Measurements from ENCODE around the gene YWHAH. TPM values are rescaled to one million over a fixed set of nuclear protein-coding genes. Genes with fewer than 3 reads are reported as not detected.

YWHAH gene
- polyA plus RNA-seq, 1 experiment = 118 TPM

DNA sequence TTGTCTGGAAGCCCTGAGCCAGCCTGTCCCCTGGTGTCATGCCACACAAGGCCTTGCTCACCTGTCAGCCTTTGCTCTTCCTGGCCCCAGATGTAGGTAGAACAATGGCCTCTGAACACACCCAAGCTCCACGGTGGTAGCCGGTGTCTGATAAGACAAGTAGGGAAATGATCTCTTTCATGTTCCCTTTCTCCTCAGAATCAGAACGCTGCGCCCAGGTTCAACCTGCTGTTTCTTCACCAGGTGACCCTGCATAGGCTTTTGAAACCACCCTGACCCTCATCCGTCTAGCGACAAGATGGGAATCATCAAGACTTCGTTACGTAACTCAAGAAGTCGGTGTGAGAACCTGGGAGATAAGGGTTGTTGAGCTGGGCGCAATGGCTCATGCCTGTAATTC lies 28.7 kb upstream of the YWHAH start:
- Histone ChIP-seq H3K9me3 (ENCODE audit: control insufficient read depth, insufficient read depth, low read length) (no peaks in the 10 kb centered on the region), H3K27me3 (ENCODE audit: control insufficient read depth, insufficient read depth, low read length) (peaks cover 2% of the 10 kb centered on the region), H3K27ac (ENCODE audit: low read depth, low read length) (no peak overlapping the region), H3K4me3 (ENCODE audit: low read depth, low read length) (no peak overlapping the region)
- POLR2A ChIA-PET = no interaction called here
- TF ChIP-seq, protein P1, sequence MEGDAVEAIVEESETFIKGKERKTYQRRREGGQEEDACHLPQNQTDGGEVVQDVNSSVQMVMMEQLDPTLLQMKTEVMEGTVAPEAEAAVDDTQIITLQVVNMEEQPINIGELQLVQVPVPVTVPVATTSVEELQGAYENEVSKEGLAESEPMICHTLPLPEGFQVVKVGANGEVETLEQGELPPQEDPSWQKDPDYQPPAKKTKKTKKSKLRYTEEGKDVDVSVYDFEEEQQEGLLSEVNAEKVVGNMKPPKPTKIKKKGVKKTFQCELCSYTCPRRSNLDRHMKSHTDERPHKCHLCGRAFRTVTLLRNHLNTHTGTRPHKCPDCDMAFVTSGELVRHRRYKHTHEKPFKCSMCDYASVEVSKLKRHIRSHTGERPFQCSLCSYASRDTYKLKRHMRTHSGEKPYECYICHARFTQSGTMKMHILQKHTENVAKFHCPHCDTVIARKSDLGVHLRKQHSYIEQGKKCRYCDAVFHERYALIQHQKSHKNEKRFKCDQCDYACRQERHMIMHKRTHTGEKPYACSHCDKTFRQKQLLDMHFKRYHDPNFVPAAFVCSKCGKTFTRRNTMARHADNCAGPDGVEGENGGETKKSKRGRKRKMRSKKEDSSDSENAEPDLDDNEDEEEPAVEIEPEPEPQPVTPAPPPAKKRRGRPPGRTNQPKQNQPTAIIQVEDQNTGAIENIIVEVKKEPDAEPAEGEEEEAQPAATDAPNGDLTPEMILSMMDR (IDR thresholded peaks at IDR 0.05; ENCODE audit: low read depth, low read length) = no peak
- no peak for DNase-seq (ENCODE audit: low read depth, low spot score)
- CTCF ChIA-PET = no interaction called here

DNA sequence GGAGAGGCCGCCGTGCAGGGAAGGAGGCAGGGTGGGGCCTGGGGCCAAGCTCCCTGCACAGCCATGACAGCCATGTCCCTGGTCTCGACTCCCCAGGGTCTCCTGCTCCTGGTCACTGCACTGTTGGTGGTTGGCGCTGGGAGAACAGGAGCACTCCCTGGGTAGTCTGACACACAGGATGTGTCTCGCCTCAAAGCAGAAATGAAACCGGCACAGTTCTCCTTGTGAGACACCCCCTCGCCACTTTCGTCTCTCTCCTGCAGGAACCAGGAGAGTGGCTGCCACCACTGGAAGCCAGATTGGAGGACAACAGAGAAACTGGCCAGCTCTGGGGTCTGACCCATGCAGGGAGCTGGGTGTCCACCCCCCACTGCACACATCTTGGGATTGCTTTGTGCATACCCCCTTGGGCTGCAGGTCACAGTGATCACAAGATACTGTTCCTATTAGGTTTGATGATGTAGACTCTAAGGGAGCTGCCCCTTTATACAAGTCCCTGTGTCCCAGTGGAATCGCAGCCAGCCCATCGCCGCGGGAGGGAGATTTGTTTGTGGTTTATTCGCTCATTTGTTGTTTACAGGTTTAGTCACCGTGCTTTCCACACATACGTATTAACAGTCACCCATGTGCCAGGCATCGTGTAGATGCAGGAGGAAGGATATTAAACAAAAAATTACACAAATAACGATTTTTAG lies 27.0 kb upstream of the YWHAH start:
- TF ChIP-seq, protein P1 (IDR thresholded peaks at IDR 0.05; ENCODE audit: low read depth, low read length) = no peak
- no peak for DNase-seq (ENCODE audit: low read depth, low spot score)
- no peak overlapping the region for H3K4me3 ChIP-seq (ENCODE audit: low read depth, low read length)
- no peak overlapping the region for H3K27ac ChIP-seq (ENCODE audit: low read depth, low read length)
- CTCF ChIA-PET = no interaction called here
- no peaks in the 10 kb centered on the region for H3K9me3 ChIP-seq (ENCODE audit: control insufficient read depth, insufficient read depth, low read length)
- POLR2A ChIA-PET = no interaction called here
- H3K27me3 ChIP-seq (ENCODE audit: control insufficient read depth, insufficient read depth, low read length) = peaks cover 2% of the 10 kb centered on the region

DNA sequence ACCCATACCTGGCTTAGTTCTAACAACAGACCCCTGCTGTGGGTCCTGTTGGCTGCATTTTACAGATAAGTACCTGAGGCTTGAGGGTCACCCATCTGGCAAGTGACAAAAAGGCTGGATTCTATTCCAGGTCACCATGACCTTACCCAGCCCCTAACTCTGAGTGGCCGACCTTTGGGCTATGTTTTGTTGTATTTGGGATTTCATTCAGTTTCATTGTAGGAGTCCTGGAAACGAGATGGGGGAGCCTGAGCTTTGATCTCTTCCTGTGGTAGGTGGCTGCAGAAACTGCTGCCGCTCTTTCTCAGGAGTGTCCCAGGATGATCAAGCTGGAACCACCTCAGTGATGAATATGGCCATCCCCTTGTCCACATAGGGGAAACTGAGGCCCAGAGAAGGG lies 24.6 kb upstream of the YWHAH start:
- Histone ChIP-seq H3K9me3 (ENCODE audit: control insufficient read depth, insufficient read depth, low read length) (no peaks in the 10 kb centered on the region), H3K27ac (ENCODE audit: low read depth, low read length) (no peak overlapping the region), H3K4me3 (ENCODE audit: low read depth, low read length) (no peak overlapping the region), H3K27me3 (ENCODE audit: control insufficient read depth, insufficient read depth, low read length) (peaks cover 8% of the 10 kb centered on the region)
- TF ChIP-seq, protein P1 (IDR thresholded peaks at IDR 0.05; ENCODE audit: low read depth, low read length) = no peak
- POLR2A ChIA-PET = interaction anchor here (1.1 kb wide), 1 partner anchor 10 kb away, joined by 3 read pairs; no protein-coding TSS in a partner anchor
- CTCF ChIA-PET = no interaction called here
- DNase-seq (ENCODE audit: low read depth, low spot score) = no peak

DNA sequence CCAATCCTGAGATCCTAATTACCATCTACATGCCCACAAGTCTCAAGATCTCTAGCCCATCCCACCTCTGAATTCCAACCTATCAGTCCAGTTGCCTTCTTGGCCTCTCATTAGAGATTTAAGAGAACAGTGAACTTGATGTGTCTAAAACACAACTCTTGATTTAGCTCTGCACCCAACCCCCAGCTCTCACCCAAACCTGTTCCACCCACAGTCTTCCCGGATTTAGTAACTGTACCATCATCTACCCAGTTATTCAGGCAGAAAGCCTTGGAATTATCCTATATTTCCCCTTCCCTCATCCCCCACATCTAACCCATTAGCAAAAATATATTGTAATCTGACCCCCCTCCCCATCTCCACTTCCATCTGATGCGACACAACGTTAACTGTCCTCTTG lies 24.0 kb upstream of the YWHAH start:
- Histone ChIP-seq H3K9me3 (ENCODE audit: control insufficient read depth, insufficient read depth, low read length) (no peaks in the 10 kb centered on the region), H3K27ac (ENCODE audit: low read depth, low read length) (no peak overlapping the region), H3K27me3 (ENCODE audit: control insufficient read depth, insufficient read depth, low read length) (peaks cover 8% of the 10 kb centered on the region), H3K4me3 (ENCODE audit: low read depth, low read length) (no peak overlapping the region)
- ChIA-PET POLR2A (no interaction called here), CTCF (no interaction called here)
- DNase-seq (ENCODE audit: low read depth, low spot score) = no peak
- TF ChIP-seq, protein P1 (IDR thresholded peaks at IDR 0.05; ENCODE audit: low read depth, low read length) = no peak

DNA sequence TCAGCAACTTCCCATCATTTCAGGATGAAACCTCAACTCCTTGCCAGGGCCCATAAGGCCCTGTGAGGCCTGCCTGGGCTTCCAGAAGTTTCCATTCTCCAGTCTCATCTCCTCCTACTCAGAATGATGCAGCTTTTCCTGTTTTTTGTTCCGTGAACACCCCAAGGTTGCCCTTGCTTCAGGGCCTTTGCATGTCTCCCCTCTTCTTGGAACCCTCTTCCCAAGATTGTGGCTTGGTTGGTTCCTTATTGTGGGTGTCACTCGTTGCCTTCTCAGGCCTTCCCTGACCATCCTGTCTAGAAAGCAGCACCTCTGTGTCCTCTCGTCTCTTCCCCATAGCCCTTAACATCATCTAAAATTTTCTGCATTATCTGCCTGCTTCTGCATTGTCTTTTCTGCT lies 23.2 kb upstream of the YWHAH start:
- TF ChIP-seq, protein P1 (IDR thresholded peaks at IDR 0.05; ENCODE audit: low read depth, low read length) = no peak
- Histone ChIP-seq H3K4me3 (ENCODE audit: low read depth, low read length) (no peak overlapping the region), H3K9me3 (ENCODE audit: control insufficient read depth, insufficient read depth, low read length) (no peaks in the 10 kb centered on the region), H3K27me3 (ENCODE audit: control insufficient read depth, insufficient read depth, low read length) (peaks cover 8% of the 10 kb centered on the region), H3K27ac (ENCODE audit: low read depth, low read length) (no peak overlapping the region)
- DNase-seq (ENCODE audit: low read depth, low spot score) = no peak
- ChIA-PET POLR2A (no interaction called here), CTCF (no interaction called here)

Data from AG04450 (cell line).